Neuron (in vitro differentiated cells): ENCODE results near the gene RBBP8.
A peak's percentile ranks its signal among the peaks of the same experiment; 100 is the strongest.

ENCODE experiments used
- H2AFZ ChIP-seq: one replicate; pipeline ENCODE4 v1.6.1; 2013; ENCODE audit warnings: low read depth, mild to moderate bottlenecking, inconsistent platforms, low read length, moderate library complexity
- H3K27me3 ChIP-seq: one replicate; pipeline ENCODE4 v1.6.1; 2013; ENCODE audit warnings: low read length; ENCODE audit not compliant: insufficient read depth
- H3K36me3 ChIP-seq: one replicate; pipeline ENCODE4 v1.6.1; 2013; ENCODE audit warnings: low read length; ENCODE audit not compliant: insufficient read depth
- H3K4me1 ChIP-seq: one replicate; pipeline ENCODE4 v1.6.1; 2013; ENCODE audit warnings: low read length; ENCODE audit not compliant: insufficient read depth
- H3K4me3 ChIP-seq: 2 replicates; pipeline ENCODE4 v1.5.1; 2013; ENCODE audit warnings: mild to moderate bottlenecking, low read length, moderate library complexity
- H3K9me3 ChIP-seq: one replicate; pipeline ENCODE4 v1.6.1; 2013; ENCODE audit warnings: low read length

Gene RBBP8

DNA sequence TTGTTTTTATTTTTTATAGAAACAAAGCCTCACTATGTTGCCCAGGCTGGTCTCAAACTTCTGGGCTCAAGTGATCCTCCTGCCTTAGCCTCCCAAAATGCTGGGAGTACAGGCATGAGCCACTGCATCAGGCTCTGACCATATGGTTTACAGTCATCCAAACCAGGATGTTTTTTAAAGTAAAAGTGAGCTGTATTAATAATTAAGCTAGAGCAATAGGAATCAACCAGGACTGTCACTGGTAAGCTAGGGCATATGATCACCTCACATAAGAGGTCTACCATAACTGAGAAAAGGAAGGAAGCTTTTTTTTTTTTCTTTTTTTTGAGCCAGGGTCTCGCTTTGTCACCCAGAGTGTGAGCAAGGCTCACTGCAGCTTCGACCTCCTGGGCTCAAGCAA is 8.5 kb upstream of the RBBP8 start:
- Histone ChIP-seq H2AFZ (no peak overlapping the region), H3K4me3 (no peak overlapping the region), H3K27me3 (no peaks in the 10 kb centered on the region), H3K36me3 (no peaks in the 10 kb centered on the region), H3K9me3 (no peaks in the 10 kb centered on the region), H3K4me1 (no peaks in the 10 kb centered on the region)

DNA sequence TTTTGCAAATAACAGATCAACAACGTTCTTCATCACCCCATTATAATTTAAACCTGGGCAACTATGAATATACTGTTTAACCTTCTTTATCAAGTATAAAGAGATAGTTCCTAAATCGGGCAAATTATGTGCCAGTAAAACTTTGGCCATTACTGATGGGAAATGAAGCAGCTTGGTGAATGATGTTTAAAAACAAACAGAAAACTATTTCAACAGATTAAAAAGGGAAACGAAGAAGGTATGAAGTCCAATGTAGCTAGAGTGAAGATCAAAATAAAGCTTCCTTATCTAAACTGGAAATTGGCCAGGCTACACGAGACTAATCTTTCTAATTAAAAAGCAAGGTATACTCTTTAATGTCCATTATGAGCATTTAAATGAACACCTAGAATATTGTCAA is 6.7 kb upstream of the RBBP8 start:
- Histone ChIP-seq H3K4me3 (no peak overlapping the region), H3K9me3 (no peaks in the 10 kb centered on the region), H3K36me3 (no peaks in the 10 kb centered on the region), H3K27me3 (no peaks in the 10 kb centered on the region), H3K4me1 (no peaks in the 10 kb centered on the region), H2AFZ (no peak overlapping the region)

DNA sequence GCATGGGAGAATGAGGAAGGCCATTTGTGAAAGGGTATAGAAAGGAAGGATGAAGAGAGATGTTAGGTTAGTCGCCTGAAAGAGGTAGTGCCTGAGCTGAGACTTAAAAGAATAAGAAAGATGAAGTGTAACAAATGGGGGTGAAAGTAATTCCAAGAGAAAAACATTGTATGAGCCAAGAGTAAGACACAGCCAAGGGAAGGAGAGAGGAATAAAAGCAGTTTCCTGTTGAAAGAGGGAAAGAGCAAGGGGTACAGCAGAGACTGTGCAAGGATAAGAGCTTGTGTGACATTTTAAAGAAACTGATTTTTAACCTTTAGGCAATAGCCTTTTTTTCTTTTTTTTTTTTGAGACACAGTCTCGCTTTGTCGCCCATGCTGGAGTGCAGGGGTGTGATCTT is 4.8 kb upstream of the RBBP8 start:
- Histone ChIP-seq H3K27me3 (no peaks in the 10 kb centered on the region), H3K4me3 (no peak overlapping the region), H3K9me3 (no peaks in the 10 kb centered on the region), H3K4me1 (peaks cover 6% of the 10 kb centered on the region), H3K36me3 (no peaks in the 10 kb centered on the region), H2AFZ (no peak overlapping the region)

DNA sequence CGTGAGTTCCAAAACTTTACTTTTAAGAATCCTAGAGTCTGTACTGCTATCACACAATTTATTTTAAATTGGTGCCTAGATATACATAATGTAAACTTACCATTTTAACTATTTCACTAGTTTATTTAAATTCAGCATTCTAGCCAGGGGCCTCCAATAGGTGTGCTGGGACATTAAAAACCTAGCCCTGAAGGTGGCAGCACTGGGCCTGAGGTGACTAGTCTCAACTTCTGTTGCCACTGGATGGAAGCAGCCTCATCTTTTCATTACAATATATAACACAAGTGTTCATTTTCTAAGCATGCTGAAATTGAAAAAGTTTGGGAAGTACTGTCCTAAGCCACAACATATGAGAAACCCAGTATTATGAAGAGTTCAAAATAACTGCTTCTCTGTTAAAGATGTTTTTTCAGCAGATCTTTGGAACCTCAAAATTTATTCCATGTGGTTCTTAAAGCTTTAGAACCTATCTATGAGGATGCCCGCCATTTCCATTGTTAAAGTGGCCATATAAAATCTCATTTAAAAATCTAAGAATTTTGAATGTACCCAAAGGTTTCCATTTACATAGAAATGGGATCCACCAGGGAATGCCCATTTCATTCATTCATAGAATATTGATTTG is 2.9 kb upstream of the RBBP8 start:
- no peak overlapping the region for H3K4me3 ChIP-seq
- H2AFZ ChIP-seq = no peak overlapping the region
- no peaks in the 10 kb centered on the region for H3K27me3 ChIP-seq
- H3K36me3 ChIP-seq = no peaks in the 10 kb centered on the region
- no peaks in the 10 kb centered on the region for H3K9me3 ChIP-seq
- peaks cover 19% of the 10 kb centered on the region for H3K4me1 ChIP-seq

DNA sequence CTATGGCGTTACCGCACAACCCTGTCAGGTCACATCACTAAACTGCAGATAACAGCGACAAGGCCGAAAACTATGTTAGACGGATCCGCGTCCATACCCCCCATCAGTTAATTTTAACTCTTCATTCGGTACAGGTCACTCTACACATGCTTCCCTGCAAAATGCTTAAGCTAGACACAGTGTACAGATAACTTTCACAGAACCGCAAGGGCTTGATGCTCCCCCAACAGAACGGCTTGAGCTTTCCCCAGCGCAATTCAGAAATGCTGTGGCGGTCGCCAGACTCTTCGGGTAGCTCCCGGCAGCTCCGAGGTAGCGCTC is 283 bp upstream of the RBBP8 start:
- Histone ChIP-seq H3K9me3 (no peaks in the 10 kb centered on the region), H3K4me3 (peak overlapping the region; percentile 81), H3K36me3 (peaks cover 9% of the 10 kb centered on the region), H2AFZ (peak overlapping the region; percentile 93), H3K4me1 (peaks cover 20% of the 10 kb centered on the region), H3K27me3 (no peaks in the 10 kb centered on the region)

DNA sequence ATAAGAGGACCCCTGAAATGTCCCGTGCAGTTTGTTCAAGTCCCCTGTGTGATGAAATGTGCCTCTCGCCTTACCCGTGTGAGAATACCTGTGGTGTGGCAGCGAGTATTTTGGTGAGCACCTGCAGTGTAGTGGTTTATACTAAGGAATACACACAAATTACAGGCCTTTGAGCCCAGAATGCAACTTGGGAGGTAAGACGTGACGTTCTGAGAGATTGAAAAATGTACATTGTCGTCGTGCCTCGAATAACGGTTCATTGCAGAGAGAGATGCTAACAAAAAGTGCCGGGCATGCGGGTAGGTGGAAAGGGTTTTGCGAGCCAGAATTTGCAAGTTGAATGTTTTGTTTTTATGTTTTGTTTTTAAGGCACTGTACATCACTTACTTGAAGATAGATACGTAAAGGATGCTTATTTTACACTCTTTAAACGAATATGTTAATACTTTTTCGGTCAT is 867 bp downstream of the RBBP8 start:
- peak overlapping the region; percentile 81 for H3K4me3 ChIP-seq
- no peaks in the 10 kb centered on the region for H3K27me3 ChIP-seq
- peaks cover 20% of the 10 kb centered on the region for H3K4me1 ChIP-seq
- H3K9me3 ChIP-seq = no peaks in the 10 kb centered on the region
- H2AFZ ChIP-seq = peak overlapping the region; percentile 93
- peaks cover 19% of the 10 kb centered on the region for H3K36me3 ChIP-seq

DNA sequence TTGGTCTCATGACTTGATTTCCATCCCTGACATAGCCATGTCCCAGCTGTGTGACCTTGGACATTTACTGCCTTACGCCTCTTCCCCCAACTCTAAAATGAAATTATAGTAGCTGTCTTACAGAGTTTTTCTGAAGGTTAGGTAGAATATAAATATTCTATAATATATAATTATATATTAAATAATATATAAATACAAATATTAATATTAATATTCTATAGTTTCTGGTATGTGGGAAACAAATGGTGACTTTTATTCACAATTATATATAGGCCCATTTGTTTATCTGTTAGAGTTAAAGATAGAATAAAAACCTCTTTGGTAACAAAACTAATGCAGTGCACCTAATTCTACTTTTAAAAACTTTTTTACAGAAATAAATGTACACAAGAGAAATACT is 1.7 kb downstream of the RBBP8 start:
- peak overlapping the region; percentile 81 for H3K4me3 ChIP-seq
- no peaks in the 10 kb centered on the region for H3K9me3 ChIP-seq
- H3K36me3 ChIP-seq = peaks cover 21% of the 10 kb centered on the region
- peaks cover 20% of the 10 kb centered on the region for H3K4me1 ChIP-seq
- no peaks in the 10 kb centered on the region for H3K27me3 ChIP-seq
- no peak overlapping the region for H2AFZ ChIP-seq

DNA sequence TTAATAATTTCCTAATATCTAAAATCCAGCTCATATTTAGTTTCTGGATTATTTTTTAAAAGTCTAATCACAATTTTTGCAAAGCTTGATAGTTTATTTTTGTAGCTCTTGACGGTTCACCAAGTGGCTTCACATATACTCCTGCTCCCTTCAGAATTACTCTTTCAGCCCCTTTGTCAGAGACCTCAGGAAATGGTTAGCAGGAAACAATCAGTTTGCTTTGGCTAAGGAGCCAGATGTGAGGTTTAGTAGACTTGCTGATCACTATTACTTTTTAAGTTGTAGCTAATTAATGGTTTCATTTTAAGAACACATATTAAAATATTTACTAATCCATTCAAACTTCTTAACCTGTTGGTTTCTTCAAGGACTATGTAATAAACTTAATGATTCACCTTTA is 2.3 kb downstream of the RBBP8 start:
- Histone ChIP-seq H3K9me3 (no peaks in the 10 kb centered on the region), H3K27me3 (no peaks in the 10 kb centered on the region), H3K4me3 (no peak overlapping the region), H3K36me3 (peaks cover 21% of the 10 kb centered on the region), H2AFZ (no peak overlapping the region), H3K4me1 (peaks cover 20% of the 10 kb centered on the region)

DNA sequence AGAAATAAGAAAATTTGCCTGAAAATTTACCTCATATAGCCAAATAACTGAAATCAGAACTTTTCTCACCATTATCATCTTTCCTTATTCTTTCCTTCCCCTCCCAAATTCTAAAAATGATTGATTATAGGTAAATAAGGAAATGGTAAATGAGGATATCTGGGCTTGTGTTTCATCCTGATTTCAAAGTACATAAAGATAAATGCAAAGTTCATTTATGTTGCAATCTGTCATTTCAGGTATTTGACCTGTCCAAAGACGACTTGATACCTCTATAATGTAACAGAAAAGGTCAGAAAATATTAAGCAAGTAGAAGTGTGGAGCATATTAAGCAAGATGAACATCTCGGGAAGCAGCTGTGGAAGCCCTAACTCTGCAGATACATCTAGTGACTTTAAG is 3.4 kb downstream of the RBBP8 start:
- Histone ChIP-seq H3K4me3 (no peak overlapping the region), H3K9me3 (no peaks in the 10 kb centered on the region), H3K36me3 (peaks cover 25% of the 10 kb centered on the region), H2AFZ (no peak overlapping the region), H3K27me3 (no peaks in the 10 kb centered on the region), H3K4me1 (peaks cover 20% of the 10 kb centered on the region)

DNA sequence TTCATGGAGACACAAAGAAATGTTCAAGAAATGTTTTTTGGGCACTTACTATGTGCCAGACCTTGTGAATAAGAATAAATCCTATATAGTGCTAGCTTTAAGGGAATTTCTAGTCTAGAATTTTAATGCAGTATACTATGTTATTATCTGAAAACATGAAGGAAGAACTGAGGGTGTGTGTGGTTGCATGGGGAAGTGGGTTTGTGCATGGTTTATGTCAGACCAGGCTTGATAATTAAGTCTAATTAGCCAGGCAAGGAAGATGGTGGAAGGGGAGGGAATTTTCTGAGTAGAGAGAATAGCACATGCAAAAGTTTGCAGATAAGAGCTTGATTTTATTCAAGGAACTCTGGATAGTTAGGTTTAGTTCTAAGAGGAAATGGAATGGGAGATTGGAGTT is 6.5 kb downstream of the RBBP8 start:
- no peaks in the 10 kb centered on the region for H3K27me3 ChIP-seq
- H3K36me3 ChIP-seq = peaks cover 28% of the 10 kb centered on the region
- peaks cover 6% of the 10 kb centered on the region for H3K4me1 ChIP-seq

DNA sequence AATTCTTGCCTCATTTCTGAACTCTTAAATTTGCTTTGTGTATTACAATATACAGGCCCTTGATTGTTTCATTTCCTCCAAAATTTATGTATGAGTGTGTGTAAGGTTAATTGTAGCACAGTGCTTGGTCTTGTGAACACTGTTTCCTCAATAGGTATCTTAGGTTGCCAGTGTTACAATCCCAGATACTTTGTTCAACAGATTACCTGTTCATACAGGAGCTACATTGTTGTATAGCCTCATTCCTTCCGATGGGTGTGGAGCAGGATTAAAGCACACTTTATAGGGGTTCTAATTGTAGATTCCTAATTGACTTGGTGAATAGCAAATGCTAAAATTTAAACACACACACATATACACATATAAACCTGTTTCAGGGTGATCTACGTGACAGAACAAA is 10.7 kb downstream of the RBBP8 start:
- H3K9me3 ChIP-seq = no peaks in the 10 kb centered on the region
- no peaks in the 10 kb centered on the region for H3K27me3 ChIP-seq
- H3K36me3 ChIP-seq = peaks cover 22% of the 10 kb centered on the region
- H2AFZ ChIP-seq = no peak overlapping the region
- H3K4me3 ChIP-seq = no peak overlapping the region
- no peaks in the 10 kb centered on the region for H3K4me1 ChIP-seq

More for the DNA sequence above, 6.5 kb downstream of the RBBP8 start:
- no peak overlapping the region for H2AFZ ChIP-seq
- no peak overlapping the region for H3K4me3 ChIP-seq
- H3K9me3 ChIP-seq = no peaks in the 10 kb centered on the region

DNA sequence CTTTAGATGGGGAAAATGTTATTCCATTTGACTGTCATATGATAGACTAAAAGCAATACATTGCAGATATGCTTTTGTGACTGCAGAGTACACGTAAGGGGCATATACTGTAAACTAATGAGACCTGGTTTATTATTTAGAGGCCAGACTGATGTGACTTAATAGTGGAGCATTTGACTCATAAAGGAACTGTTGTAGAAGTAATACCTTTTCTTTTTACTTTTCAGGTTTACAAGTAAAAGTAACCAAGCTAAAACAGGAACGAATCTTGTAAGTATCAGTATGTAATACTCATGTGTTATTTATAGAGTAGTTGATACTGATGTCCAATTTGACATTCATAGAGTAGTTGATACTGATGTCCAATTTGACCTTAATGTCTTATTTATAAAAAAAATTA is 13.1 kb downstream of the RBBP8 start:
- H3K9me3 ChIP-seq = no peaks in the 10 kb centered on the region
- H3K4me1 ChIP-seq = no peaks in the 10 kb centered on the region
- no peaks in the 10 kb centered on the region for H3K27me3 ChIP-seq
- H3K4me3 ChIP-seq = no peak overlapping the region
- H2AFZ ChIP-seq = no peak overlapping the region
- H3K36me3 ChIP-seq = peaks cover 35% of the 10 kb centered on the region

DNA sequence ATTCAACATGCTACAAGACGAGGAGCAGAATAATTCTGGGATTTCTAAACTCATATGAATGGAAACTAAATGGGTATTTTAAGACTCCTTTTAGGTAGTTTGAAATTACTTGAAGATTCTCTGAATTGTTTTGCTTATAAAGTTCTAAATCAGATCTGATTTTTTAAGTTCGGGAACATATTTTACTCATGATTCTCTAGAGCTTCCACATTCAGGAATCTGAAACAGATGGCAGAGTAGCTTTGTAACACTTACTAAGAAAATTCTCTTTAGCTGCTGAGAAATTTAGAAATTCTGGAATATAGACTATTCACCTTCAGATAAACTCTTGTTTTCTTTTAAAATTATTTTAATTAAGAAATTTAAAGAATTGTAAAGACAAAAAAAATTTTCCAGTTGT is 13.7 kb downstream of the RBBP8 start:
- Histone ChIP-seq H3K9me3 (no peaks in the 10 kb centered on the region), H3K4me1 (no peaks in the 10 kb centered on the region), H2AFZ (no peak overlapping the region), H3K36me3 (peaks cover 38% of the 10 kb centered on the region), H3K27me3 (no peaks in the 10 kb centered on the region), H3K4me3 (no peak overlapping the region)

DNA sequence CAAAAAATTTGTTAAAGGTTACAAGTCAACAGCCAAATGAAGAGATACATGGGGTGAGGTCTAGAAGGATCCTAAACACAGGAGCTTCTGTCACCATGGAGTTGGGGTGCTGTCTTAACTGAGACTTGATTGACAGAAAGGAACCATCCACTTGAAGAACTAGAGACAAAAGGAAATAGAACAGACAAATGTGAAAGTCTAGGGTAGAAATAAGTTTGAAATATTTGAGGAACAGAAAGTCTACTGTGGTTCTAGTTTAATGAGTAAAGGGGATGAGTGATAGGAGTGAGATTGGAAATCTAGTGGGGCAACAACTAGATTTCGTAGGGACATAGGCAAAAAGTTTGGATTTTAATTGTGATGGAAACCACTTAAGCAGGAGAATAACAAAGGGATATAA is 18.7 kb downstream of the RBBP8 start:
- Histone ChIP-seq H3K36me3 (peaks cover 58% of the 10 kb centered on the region), H3K4me1 (no peaks in the 10 kb centered on the region), H3K27me3 (no peaks in the 10 kb centered on the region), H3K9me3 (no peaks in the 10 kb centered on the region), H2AFZ (no peak overlapping the region), H3K4me3 (no peak overlapping the region)
